HCT116 (cell line): ENCODE data around the gene SUPT3H.

Experiments used
- CEBPB ChIP-seq: IDR thresholded peaks from 2 replicates; pipeline ENCODE4 v1.6.1; 2012; ENCODE audit warnings: low read depth
- FOSL1 ChIP-seq: IDR thresholded peaks from 2 replicates; pipeline ENCODE4 v1.6.1; 2012; ENCODE audit warnings: low read depth
- POLR2A ChIP-seq: IDR thresholded peaks from 2 replicates; pipeline ENCODE4 v1.7.0; 2011; ENCODE audit warnings: borderline replicate concordance; ENCODE audit not compliant: insufficient read depth, insufficient read length; ENCODE audit errors: extremely low read depth
- POLR2AphosphoS5 ChIP-seq: IDR thresholded peaks from 2 replicates; pipeline ENCODE4 v1.6.1; 2011; ENCODE audit warnings: mild to moderate bottlenecking, low read depth, low read length, moderate library complexity
- ZNF274 ChIP-seq: fragments of 200-500 bp; sonication (Bioruptor generic); IDR thresholded peaks from 2 replicates; pipeline ENCODE4 v1.6.1; 2014; ENCODE audit warnings: mild to moderate bottlenecking, low read depth, low read length, inconsistent platforms
- TF ChIP-seq, protein P1 (sequence below), 3 experiments: fragments of 200-600 bp in 1 of 3; sonication (generic) in 1 of 3; IDR thresholded peaks in 2 of 3; conservative IDR thresholded peaks in 1 of 3; 2 replicates each; pipeline ENCODE4 v1.5.1; 2012 to 2017; ENCODE audit warnings: low read depth in 2 of 3, low read length in 2 of 3, antibody characterized with exemption in 1 of 3, borderline replicate concordance in 1 of 3, control low read depth in 1 of 3, mild to moderate bottlenecking in 1 of 3, mixed read lengths in 1 of 3, mixed run types in 1 of 3, moderate library complexity in 1 of 3; ENCODE audit not compliant: insufficient read depth in 1 of 3
- TF ChIP-seq, protein P2 (sequence below): IDR thresholded peaks from 2 replicates; pipeline ENCODE4 v1.6.1; 2012; ENCODE audit warnings: low read depth

DNA sequence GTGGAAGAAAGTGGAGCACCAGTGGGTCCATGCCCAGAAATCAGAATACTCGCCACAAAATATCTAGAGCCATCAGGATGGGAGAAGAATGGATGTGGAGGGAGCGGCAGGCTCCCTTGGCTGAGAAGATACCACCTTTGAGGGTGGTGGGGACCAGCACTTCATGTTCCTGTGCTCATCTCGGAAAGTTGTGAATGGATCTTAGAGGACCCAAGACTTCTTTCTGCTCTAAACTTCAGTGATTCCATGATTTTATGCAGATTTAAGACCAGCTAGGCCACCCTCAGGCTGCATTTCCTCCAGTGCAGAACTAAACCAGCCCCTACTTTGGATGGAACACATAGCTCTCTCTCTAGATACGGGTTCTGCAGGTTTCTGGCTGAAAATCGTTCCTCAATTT lies 573.7 kb downstream of the SUPT3H start:
- no peak for TF ChIP-seq CEBPB
- no peak for TF ChIP-seq POLR2A
- TF ChIP-seq POLR2AphosphoS5, result no peak
- TF ChIP-seq FOSL1, result no peak
- TF ChIP-seq, protein P1, sequence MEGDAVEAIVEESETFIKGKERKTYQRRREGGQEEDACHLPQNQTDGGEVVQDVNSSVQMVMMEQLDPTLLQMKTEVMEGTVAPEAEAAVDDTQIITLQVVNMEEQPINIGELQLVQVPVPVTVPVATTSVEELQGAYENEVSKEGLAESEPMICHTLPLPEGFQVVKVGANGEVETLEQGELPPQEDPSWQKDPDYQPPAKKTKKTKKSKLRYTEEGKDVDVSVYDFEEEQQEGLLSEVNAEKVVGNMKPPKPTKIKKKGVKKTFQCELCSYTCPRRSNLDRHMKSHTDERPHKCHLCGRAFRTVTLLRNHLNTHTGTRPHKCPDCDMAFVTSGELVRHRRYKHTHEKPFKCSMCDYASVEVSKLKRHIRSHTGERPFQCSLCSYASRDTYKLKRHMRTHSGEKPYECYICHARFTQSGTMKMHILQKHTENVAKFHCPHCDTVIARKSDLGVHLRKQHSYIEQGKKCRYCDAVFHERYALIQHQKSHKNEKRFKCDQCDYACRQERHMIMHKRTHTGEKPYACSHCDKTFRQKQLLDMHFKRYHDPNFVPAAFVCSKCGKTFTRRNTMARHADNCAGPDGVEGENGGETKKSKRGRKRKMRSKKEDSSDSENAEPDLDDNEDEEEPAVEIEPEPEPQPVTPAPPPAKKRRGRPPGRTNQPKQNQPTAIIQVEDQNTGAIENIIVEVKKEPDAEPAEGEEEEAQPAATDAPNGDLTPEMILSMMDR (IDR thresholded peaks at IDR 0.05 in 2 of 3, conservative IDR thresholded peaks at IDR 0.05 in 1 of 3; ENCODE audit: borderline replicate concordance in 1 of 3, insufficient read depth in 1 of 3, low read depth in 2 of 3, low read length in 2 of 3), result no peak
- no peak for TF ChIP-seq ZNF274
- TF ChIP-seq, protein P2, sequence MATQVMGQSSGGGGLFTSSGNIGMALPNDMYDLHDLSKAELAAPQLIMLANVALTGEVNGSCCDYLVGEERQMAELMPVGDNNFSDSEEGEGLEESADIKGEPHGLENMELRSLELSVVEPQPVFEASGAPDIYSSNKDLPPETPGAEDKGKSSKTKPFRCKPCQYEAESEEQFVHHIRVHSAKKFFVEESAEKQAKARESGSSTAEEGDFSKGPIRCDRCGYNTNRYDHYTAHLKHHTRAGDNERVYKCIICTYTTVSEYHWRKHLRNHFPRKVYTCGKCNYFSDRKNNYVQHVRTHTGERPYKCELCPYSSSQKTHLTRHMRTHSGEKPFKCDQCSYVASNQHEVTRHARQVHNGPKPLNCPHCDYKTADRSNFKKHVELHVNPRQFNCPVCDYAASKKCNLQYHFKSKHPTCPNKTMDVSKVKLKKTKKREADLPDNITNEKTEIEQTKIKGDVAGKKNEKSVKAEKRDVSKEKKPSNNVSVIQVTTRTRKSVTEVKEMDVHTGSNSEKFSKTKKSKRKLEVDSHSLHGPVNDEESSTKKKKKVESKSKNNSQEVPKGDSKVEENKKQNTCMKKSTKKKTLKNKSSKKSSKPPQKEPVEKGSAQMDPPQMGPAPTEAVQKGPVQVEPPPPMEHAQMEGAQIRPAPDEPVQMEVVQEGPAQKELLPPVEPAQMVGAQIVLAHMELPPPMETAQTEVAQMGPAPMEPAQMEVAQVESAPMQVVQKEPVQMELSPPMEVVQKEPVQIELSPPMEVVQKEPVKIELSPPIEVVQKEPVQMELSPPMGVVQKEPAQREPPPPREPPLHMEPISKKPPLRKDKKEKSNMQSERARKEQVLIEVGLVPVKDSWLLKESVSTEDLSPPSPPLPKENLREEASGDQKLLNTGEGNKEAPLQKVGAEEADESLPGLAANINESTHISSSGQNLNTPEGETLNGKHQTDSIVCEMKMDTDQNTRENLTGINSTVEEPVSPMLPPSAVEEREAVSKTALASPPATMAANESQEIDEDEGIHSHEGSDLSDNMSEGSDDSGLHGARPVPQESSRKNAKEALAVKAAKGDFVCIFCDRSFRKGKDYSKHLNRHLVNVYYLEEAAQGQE, result no peak
